DMS153 (cell line): Measurements from ENCODE around the gene ATG5.

Source experiments
- DNase-seq: peaks from one replicate; lab custom pipeline; 2025; lab: John Stamatoyannopoulos, UW

The ATG5 gene

GRCh38 chr6:106220485-106220884 lies 105.1 kb downstream of the ATG5 start:
- no peak for DNase-seq

DNA sequence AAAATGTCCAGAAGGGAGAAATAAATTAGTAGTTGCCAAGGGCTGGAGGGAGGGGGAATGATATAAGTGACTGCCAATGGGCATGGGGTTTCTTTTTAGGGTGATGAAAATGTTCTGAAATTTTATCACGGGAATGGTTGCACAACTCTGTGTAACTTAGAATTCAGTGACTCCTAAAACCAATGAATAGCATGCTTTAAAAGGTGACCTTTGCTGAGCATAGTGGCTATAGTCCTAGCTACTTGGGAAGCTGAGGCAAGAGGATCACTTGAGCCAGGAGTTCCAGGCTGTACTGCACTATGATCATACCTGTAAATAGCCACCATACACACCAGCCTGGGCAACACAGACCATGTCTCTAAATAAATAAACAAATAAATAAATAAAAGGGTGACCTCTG lies 109.0 kb downstream of the ATG5 start:
- DNase-seq: no peak

DNA sequence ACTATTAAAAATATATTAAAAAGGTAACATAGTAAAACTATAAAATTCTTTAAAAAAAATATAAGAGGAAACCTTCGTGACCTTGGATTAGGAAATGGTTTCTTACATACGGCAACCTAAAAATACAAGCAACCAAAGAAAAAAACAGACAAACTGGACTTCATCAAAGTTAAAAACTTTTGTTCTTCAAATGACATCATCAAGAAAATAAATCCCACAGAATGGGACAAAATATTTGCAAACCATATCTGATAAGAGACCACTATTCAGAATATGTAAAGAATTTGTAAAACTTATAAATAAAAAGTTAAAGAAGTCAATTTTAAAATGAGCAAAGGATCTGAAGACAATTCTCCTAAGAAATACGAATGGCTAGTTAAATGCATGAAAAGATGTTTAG lies 110.0 kb downstream of the ATG5 start:
- DNase-seq: no peak

DNA sequence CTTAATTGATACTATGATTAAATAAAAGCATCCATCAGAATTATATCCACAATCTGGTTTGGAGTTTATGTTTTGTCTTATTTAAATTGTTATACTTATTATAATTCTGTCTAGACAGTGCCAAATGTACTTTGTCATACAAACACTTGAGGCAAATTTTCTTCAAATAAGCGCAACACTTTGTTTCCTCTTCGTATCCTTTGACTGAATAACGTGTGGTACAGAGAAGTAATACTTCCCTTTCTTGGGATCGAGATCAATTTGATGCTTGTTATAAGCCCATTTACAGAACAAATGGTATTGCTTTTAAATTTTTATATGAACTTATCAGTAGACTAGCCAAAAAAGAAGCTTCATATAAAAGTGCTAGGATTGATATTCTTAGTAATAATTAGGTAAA lies 111.0 kb downstream of the ATG5 start:
- DNase-seq: no peak

GRCh38 chr6:106213660-106214289 lies 111.8 kb downstream of the ATG5 start:
- no peak for DNase-seq

DNA sequence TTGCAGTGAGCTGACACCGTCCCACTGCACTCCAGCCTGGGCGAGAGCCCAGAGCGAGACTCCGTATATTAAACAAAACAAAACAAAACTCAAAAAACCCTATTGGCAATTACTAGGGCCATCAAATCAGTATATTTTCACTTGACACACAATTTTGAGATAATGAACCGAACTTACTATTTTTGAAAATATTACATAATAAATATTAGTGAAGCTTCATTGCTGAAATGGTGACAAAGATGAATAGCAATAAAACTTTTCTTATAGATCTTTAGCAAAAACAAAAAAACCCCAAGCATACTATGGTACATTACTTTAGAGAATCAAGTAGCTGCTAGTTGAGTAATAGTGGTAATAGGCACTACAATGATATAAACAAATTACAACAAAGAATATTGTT lies 113.0 kb downstream of the ATG5 start:
- no peak for DNase-seq

GRCh38 chr6:106206905-106207304 lies 118.7 kb downstream of the ATG5 start:
- DNase-seq: no peak

GRCh38 chr6:106204961-106205360 lies 120.6 kb downstream of the ATG5 start:
- DNase-seq: no peak

DNA sequence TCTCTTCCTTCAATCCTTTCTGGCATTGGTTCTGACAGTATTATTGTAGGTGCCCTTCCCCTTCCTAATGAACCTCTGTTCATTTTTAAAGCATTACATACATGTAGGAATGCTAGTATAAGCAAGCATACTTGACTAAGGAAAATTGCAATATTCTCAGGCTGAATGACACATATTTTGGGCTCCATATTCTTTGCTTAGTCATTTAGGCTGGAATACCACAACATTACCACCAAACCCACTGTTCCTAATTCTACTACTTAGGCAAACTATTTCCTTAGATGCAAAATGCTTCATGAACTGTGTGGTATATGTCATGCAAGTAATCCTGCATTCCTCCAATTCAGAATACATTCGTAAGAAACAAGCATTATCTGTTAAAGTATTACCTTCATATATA lies 125.6 kb downstream of the ATG5 start:
- no peak for DNase-seq

GRCh38 chr6:106199331-106199730 lies 126.2 kb downstream of the ATG5 start:
- no peak for DNase-seq

DNA sequence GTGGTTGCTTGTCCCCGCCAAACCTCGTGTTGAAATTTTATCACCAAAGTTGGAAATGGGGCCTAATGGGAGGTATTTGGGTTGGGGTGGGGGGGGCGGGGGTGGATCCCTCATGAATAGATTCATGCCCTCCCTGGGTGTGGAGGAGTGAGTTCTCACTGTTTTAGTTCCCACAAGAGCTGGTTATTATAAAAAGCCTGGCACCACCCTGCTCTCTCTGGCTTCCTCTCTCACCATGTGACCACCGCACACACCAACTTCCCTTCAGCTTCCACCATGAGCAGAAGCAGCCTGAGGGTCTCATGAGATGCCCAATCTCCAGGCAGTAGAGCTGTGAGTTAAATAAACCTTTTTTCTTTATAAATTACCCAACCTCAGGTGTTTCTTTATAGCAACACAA lies 128.1 kb downstream of the ATG5 start:
- DNase-seq: no peak

GRCh38 chr6:106194949-106195921 lies 130.3 kb downstream of the ATG5 start:
- DNase-seq: no peak

DNA sequence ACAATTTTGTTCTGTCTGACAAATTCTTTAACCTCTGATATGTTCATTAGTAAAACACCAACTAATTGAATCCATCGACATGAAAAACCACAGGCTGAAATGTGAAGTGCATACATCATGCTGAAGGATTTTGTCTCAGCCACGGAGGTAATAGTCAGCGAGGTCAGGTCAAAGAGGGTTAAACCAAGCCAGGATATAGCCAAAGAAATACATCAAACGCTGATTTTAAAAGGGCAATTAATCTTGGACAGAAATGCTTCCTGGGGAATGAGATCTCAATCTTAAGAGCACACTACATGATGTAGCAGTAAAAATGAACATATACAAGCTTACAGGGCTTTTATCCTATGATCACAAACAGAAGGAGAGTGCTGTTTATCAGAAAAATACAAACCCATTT lies 132.7 kb downstream of the ATG5 start:
- DNase-seq: no peak

DNA sequence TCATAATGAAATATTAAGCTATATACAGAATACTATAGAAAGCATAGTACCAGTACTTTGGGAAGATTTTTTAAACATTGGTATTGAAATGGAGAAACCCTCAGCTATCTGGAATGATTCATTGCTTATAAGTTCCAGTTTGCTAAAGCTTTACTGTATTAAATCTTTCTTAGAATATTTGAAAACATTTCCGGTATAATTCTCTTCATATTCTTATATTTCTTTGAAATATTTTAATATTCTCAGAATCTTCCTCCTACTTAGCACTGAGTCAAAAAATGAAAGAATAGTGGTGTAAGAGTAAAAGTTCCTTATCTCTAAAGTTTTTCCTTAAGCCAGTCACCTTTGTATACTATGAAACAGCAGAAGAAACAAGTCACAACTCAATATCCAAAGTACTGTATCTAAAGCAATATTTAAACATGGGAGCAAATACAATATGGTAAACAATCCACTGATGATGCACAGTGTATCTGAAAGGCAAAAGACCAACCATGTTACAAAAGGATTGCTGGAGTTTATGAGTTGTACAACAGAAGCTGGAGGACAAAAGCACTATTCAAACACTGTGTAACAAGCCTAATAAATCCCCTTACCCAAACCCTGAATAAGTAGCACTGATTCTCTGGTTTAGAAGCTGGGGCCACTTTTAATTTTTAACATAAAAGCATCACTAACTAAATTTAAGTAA lies 137.3 kb downstream of the ATG5 start:
- DNase-seq: peak; percentile 20

DNA sequence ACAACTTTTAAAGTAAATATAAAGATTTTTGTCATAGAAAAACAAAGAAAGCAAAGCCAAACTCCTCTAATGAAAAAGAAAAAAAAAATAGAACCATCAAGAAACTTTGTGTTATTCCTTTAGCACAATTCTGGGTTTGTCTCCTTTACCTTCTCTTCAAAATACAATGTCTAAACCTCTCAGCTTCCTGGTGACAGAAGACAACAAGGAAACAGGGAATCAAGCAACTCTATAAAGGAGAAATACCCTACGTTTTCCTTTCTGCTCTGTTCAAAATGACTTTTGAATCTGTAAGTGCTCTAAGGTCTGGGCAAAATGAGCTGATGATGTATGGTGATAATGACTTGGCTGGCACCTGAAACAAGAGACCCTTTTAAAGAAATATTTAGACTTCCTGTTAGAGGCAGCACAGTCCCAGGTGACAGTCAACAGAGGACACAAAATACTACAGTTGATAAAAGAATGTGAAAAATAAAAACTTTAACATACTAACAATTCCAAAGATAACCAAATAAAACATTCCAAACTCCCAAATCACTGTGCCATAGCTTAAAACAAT lies 138.1 kb downstream of the ATG5 start:
- peak; percentile 16 for DNase-seq

DNA sequence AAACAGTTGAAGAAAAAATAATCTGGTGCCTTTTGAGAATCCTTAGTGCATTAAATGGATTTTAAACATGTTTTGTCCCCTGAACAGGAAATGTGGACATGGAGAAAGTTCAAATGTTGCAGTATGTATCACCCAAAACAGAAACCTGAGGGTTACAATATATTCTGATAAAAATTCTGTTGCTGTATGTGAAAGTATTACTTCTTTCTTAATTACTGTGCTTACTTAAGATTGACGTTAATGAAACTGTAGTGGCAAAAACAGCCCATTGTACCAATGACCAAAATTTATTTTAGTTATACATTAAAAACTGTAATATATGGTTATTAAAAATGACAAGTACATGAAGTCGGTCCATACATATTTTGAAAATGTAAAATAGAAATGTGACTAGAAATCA lies 138.8 kb downstream of the ATG5 start:
- no peak for DNase-seq

GRCh38 chr6:106186172-106186571 lies 139.4 kb downstream of the ATG5 start:
- DNase-seq: no peak

DNA sequence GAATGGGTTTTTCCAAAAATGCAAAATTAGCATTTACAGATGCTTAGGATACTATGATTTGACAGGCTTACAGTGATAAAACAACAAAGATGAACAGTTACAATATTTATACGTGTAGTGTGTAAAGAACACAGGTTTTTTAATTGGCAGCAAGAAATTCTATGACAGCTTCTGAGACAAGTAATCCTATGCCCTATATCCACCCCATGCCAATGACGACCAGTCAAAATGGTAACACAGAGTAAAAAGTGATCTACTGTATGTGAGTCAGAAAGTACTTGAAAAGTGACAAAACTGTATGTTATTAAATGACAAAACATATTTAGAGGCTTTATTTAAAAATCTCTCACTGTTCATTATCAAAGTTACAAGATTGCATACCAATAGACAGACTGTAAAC lies 139.9 kb downstream of the ATG5 start:
- DNase-seq: no peak

DNA sequence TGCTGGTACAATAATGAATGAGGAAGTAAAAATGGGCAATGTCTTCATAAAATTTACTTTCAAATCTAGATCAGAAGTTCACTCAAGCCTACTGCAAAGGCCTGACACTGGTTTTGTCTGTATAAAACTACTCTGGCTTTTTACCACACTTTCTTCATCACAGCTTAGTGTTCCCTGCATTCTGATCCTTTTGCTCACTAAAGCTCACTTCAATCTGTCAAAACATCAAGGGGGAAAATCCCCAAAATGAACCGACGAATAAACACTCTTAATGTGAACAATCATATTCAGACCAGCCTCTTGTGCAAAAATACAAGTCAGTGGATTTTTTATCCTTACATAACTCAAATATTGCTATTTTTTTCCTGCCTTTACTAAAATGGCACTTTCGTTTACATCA lies 140.9 kb downstream of the ATG5 start:
- no peak for DNase-seq

DNA sequence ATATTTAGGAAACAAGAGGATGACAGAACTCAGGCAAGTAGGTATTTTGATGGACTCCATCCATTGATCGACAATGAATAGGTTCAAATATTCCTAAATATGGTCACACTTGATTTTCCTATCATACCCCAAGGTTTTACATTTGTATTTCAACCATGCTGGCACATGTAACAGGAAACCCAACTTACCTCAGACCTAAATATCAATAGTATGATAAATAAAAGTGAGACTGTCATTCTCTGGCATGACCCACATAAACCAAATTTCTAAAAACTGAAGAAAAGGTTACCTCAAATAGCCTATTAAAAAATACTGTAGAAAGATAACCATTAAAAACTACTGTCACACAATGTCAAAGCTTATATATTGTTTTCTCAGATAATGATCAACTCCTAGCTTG lies 142.1 kb downstream of the ATG5 start:
- DNase-seq: no peak

DNA sequence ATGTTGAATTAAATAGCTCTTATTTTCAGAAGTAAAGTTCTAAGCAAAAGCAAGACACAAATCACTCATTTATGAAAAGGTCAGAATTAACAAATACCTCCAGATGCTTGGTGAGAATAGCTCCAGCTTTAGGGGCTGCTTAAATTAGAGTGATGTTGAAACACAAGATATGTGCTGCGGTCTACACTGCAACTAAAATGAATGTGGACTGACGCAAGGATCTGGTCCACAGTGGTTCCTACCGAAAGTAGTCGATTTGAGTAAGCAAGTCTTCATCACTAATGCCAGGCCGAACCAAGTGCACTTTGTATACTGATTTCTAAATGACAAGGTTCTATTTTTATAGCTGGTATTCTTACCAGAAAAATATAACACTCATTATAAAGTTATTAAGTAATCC lies 143.1 kb downstream of the ATG5 start:
- DNase-seq: no peak

GRCh38 chr6:106181664-106182418 lies 143.7 kb downstream of the ATG5 start:
- no peak for DNase-seq
